ENCODE results near the gene CERS6.

Gene CERS6

DNA sequence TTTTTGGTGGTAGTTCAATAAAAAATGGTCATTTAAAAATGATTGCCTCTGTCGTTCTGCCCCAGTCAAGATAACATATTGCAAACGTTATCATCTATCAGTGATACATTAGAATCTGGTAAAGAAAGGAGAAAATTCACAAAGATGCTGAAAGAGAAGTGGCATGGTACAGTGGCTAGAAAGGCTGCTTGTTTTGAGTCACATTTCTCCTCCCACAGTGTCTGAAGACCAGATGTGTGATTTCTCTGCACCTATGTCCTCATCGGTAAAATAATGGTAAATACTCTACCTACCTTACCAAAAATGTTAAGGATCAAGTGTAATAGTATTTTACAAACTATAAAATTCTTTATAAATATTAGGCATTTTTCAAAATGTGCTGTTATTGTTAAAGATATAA, 270.3 kb downstream of the CERS6 start:
- TF ChIP-seq, protein P1, sequence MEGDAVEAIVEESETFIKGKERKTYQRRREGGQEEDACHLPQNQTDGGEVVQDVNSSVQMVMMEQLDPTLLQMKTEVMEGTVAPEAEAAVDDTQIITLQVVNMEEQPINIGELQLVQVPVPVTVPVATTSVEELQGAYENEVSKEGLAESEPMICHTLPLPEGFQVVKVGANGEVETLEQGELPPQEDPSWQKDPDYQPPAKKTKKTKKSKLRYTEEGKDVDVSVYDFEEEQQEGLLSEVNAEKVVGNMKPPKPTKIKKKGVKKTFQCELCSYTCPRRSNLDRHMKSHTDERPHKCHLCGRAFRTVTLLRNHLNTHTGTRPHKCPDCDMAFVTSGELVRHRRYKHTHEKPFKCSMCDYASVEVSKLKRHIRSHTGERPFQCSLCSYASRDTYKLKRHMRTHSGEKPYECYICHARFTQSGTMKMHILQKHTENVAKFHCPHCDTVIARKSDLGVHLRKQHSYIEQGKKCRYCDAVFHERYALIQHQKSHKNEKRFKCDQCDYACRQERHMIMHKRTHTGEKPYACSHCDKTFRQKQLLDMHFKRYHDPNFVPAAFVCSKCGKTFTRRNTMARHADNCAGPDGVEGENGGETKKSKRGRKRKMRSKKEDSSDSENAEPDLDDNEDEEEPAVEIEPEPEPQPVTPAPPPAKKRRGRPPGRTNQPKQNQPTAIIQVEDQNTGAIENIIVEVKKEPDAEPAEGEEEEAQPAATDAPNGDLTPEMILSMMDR (IDR thresholded peaks at IDR 0.05; ENCODE audit: low read depth, low read length) = no peak

DNA sequence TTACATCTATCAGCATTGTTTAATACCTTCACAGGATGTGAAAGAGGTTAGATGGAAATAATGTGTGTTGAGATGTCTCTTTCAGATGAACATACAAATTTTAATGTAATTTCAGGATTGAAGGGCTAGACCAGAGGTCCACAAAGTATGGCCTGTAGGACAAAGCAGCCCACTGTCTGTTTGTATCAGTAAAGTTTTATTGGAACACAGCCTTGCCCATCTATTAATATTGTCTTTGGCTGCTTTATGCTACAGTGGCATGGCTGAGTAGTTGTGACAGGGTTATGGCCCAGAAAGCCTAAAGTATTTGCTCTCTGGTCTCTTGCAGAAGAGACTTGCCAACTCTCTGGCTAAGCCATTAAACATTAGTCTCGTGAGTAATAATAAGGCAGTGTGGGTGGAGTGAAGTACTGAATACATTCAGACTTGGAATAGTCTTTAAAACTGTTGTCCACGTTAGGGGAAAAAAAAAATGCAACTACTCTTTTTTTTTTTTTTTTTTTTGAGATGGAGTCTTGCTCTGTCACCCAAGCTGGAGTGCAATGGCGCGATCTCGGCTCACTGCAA, 271.9 kb downstream of the CERS6 start:
- TF ChIP-seq, protein P1 (IDR thresholded peaks at IDR 0.05; ENCODE audit: low read depth, low read length) = no peak
- H3K4me3 ChIP-seq (ENCODE audit: low read depth, low read length) = no peak overlapping the region

More for the DNA sequence above, 270.3 kb downstream of the CERS6 start:
- H3K4me3 ChIP-seq (ENCODE audit: low read depth, low read length) = no peak overlapping the region

DNA sequence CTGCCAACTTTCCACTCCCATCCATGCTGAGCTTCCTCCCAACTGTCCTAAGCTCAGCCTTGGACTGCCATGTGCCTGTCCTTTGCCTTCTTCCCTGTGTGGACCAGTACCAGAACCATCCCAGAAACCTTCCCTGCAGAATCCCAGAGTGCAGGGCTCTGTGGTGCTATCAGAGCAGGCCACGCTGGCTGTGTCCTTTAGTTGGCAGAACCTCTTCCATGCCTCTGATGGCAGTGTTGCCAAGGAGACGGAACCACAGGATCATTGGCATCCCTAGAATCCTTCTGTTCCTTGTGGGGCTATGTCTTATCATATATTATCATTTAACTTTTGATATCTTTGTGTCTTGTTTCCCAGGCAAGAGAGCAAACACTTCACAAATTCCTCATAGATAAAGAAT, 273.4 kb downstream of the CERS6 start:
- TF ChIP-seq, protein P1 (IDR thresholded peaks at IDR 0.05; ENCODE audit: low read depth, low read length) = no peak
- no peak overlapping the region for H3K4me3 ChIP-seq (ENCODE audit: low read depth, low read length)

DNA sequence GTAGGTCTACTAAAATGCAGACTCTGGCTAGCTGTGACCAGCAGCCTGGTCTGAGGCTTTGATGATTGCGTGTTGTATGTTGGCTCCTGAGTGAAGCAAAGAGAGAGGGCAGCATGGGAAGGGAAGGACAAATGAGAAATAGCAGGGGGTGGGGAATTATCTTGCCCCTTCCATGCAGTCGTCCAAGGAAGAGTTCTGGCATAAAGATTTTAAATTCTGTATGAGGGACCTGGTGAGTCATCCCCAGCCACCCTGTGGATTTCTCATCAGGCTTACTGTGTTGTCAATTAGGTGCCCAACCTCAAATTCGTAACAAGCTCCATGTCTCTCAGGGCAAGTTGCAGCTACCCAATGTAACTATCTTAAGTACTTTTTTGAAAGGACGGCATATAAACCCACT, 274.3 kb downstream of the CERS6 start:
- TF ChIP-seq, protein P1 (IDR thresholded peaks at IDR 0.05; ENCODE audit: low read depth, low read length) = no peak
- H3K4me3 ChIP-seq (ENCODE audit: low read depth, low read length) = no peak overlapping the region

DNA sequence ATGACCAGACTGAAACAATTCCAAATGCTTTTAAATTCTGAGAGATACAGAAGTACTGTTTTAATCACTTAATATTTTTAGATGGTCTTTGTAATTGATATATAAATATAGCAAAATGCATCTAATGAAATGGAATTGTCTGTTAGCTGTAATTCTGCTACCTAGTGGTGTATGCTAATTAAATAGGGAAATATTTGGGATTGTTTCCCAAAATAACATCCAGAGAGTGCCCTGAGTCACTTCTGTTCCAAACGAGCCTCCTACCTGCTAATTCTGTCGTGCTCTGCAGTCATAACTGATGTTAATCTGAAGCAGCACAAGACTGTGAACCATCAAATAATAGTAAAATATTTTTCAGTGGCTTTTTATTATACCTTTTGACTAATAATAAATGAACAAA, 274.9 kb downstream of the CERS6 start:
- TF ChIP-seq, protein P1 (IDR thresholded peaks at IDR 0.05; ENCODE audit: low read depth, low read length) = no peak
- no peak overlapping the region for H3K4me3 ChIP-seq (ENCODE audit: low read depth, low read length)

DNA sequence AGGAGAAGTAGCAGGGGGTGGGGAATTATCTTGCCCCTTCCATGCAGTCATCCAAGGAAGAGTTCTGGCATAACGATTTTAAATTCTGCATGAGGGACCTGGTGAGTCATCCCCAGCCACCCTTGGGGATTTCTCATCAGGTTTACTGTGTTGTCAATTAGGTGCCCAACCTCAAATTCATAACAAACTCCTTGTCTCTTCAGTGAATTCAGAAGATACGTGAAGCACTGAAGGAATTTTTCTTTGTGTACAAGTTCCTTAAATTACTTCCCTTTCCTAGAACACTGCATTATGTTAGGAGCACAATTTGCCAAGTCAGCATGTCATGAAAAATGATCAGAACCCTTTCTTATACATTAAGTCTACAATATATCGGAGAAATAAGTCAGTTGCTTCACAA, 275.5 kb downstream of the CERS6 start:
- TF ChIP-seq, protein P1 (IDR thresholded peaks at IDR 0.05; ENCODE audit: low read depth, low read length) = no peak
- no peak overlapping the region for H3K4me3 ChIP-seq (ENCODE audit: low read depth, low read length)

DNA sequence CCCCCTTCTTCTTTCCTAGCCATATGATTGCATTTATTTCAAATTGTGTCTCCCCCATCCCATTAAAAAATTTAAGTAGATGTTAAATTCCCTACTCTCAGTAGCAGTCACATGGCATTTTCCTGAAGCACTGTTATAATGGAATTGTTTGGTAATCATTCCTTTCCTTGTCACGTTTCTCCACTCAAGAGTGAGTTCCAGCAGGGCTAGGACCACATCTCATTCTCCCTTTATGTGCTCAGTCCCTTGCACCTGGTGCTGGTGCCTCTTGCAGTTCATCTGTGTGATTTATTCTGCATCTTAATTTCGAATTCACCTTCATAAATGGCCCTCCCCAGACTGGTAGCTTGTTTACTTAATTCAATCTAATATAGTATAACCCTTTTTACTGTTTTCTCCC, 276.0 kb downstream of the CERS6 start:
- TF ChIP-seq, protein P1 (IDR thresholded peaks at IDR 0.05; ENCODE audit: low read depth, low read length) = no peak
- no peak overlapping the region for H3K4me3 ChIP-seq (ENCODE audit: low read depth, low read length)

Measured in WI38 (cell line).